HepG2 (cell line): ENCODE measurements around the gene TMIGD2. TPM values are rescaled to one million over a fixed set of nuclear protein-coding genes. Genes with fewer than 3 reads are reported as not detected.

Experiments
- CBX5 ChIP-seq: sonication (generic); formaldehyde crosslinking; IDR thresholded peaks from 2 replicates; pipeline ENCODE4 v1.4.0; 2020; ENCODE audit warnings: missing genetic modification reagents, borderline replicate concordance
- CREB1 ChIP-seq, 2 experiments: fragments of 450-650 bp in 1 of 2; IDR thresholded peaks; 2 replicates each; pipeline ENCODE4 v1.6.1; 2016 to 2017; ENCODE audit warnings: control low read depth in 1 of 2, mild to moderate bottlenecking in 1 of 2, missing compliant biosample characterization in 1 of 2, missing genetic modification characterization in 1 of 2
- ETS1 ChIP-seq: sonication (generic); formaldehyde crosslinking; IDR thresholded peaks from 2 replicates; pipeline ENCODE4 v1.4.0; 2020; ENCODE audit warnings: missing genetic modification reagents
- GPBP1L1 ChIP-seq: sonication (generic); formaldehyde crosslinking; IDR thresholded peaks from 2 replicates; pipeline ENCODE4 v1.5.0; 2020; ENCODE audit warnings: mild to moderate bottlenecking, missing genetic modification reagents
- HES4 ChIP-seq: sonication (generic); formaldehyde crosslinking; IDR thresholded peaks from 2 replicates; pipeline ENCODE4 v1.9.0; 2021; ENCODE audit warnings: mild to moderate bottlenecking, missing genetic modification reagents, borderline replicate concordance
- HOXA3 ChIP-seq: sonication (generic); formaldehyde crosslinking; IDR thresholded peaks from 2 replicates; pipeline ENCODE4 v1.5.0; 2020; ENCODE audit warnings: missing genetic modification reagents
- ISL2 ChIP-seq: sonication (generic); formaldehyde crosslinking; IDR thresholded peaks from 2 replicates; pipeline ENCODE4 v1.5.0; 2020; ENCODE audit warnings: missing genetic modification reagents
- KDM4B ChIP-seq: sonication (generic); formaldehyde crosslinking; IDR thresholded peaks from 2 replicates; pipeline ENCODE4 v1.4.0; 2020; ENCODE audit warnings: missing genetic modification reagents
- NFIB ChIP-seq: sonication (generic); formaldehyde crosslinking; IDR thresholded peaks from 2 replicates; pipeline ENCODE4 v1.9.0; 2021; ENCODE audit warnings: missing genetic modification reagents, mild to moderate bottlenecking, borderline replicate concordance
- NFKB2 ChIP-seq: sonication (generic); formaldehyde crosslinking; IDR thresholded peaks from 2 replicates; pipeline ENCODE4 v1.4.0; 2020; ENCODE audit warnings: missing genetic modification reagents, borderline replicate concordance
- NONO ChIP-seq, 2 experiments: fragments of 450-650 bp in 1 of 2; sonication (generic) in 1 of 2; formaldehyde crosslinking in 1 of 2; IDR thresholded peaks in 1 of 2; conservative IDR thresholded peaks in 1 of 2; 2 replicates each; pipeline versions ENCODE4 v1.6.1 to v1.8.0; 2017 to 2022; ENCODE audit warnings: mild to moderate bottlenecking in 1 of 2, missing genetic modification reagents in 1 of 2, moderate library complexity in 1 of 2
- PHF8 ChIP-seq: sonication (generic); formaldehyde crosslinking; IDR thresholded peaks from 2 replicates; pipeline ENCODE4 v1.5.0; 2020; ENCODE audit warnings: missing genetic modification reagents
- RARA ChIP-seq: IDR thresholded peaks from 2 replicates; pipeline ENCODE4 v1.6.1; 2016; ENCODE audit warnings: missing genetic modification reagents, missing compliant biosample characterization
- SAFB2 ChIP-seq: sonication (generic); formaldehyde crosslinking; IDR thresholded peaks from 2 replicates; pipeline ENCODE4 v1.5.1; 2020; ENCODE audit warnings: missing genetic modification reagents, low read depth, mild to moderate bottlenecking, borderline replicate concordance
- SAP130 ChIP-seq: IDR thresholded peaks from 2 replicates; pipeline ENCODE4 v1.6.1; 2016; ENCODE audit warnings: low read depth
- TERF1 ChIP-seq: sonication (generic); formaldehyde crosslinking; IDR thresholded peaks from 2 replicates; pipeline ENCODE4 v1.8.0; 2022; ENCODE audit warnings: mild to moderate bottlenecking, missing genetic modification reagents, moderate library complexity
- ZBTB2 ChIP-seq: sonication (generic); formaldehyde crosslinking; IDR thresholded peaks from 2 replicates; pipeline ENCODE4 v1.8.0; 2022; ENCODE audit warnings: low read depth, missing genetic modification reagents
- ZFAT ChIP-seq: sonication (generic); formaldehyde crosslinking; conservative IDR thresholded peaks from 2 replicates; pipeline ENCODE4 v1.8.1; 2023; ENCODE audit warnings: missing genetic modification reagents, inconsistent platforms
- ZNF263 ChIP-seq: sonication (generic); formaldehyde crosslinking; IDR thresholded peaks from 2 replicates; pipeline ENCODE4 v1.4.0; 2020; ENCODE audit warnings: missing genetic modification reagents
- ZNF264 ChIP-seq: sonication (generic); formaldehyde crosslinking; IDR thresholded peaks from 2 replicates; pipeline ENCODE4 v1.4.0; 2020; ENCODE audit warnings: missing genetic modification reagents
- ZNF607 ChIP-seq: sonication (generic); formaldehyde crosslinking; IDR thresholded peaks from 2 replicates; pipeline ENCODE4 v1.5.1; 2020; ENCODE audit warnings: missing genetic modification reagents, mild to moderate bottlenecking, borderline replicate concordance
- ZNF644 ChIP-seq: IDR thresholded peaks from 2 replicates; pipeline ENCODE4 v1.6.1; 2016; ENCODE audit warnings: low read depth
- ZNF713 ChIP-seq: sonication (generic); formaldehyde crosslinking; IDR thresholded peaks from 2 replicates; pipeline ENCODE4 v1.4.0; 2020; ENCODE audit warnings: mild to moderate bottlenecking, missing genetic modification reagents
- ZNF75D ChIP-seq: sonication (generic); formaldehyde crosslinking; IDR thresholded peaks from 2 replicates; pipeline ENCODE4 v1.8.1; 2023; ENCODE audit warnings: missing genetic modification reagents, mild to moderate bottlenecking, borderline replicate concordance
- polyA plus RNA-seq, 8 experiments: library from polyadenylated mRNA; depleted of rRNA in 3 of 8; stranded (reverse) in 7 of 8; unstranded in 1 of 8; fragments of >200 nt; fragmentation: Illumina TruSeq in 4 of 8; extraction: Trizol in 4 of 8; gene quantifications; 2 replicates each; pipeline versions ENCODE4 v1.2.1 to v1.2.3, GENCODE V29; 2011 to 2016; ENCODE audit warnings: low read depth in 4 of 8, missing spikeins in 1 of 8, mixed read lengths in 1 of 8; ENCODE audit not compliant: insufficient read depth in 1 of 8
- total RNA-seq, 5 experiments: library from RNA; depleted of rRNA; stranded (reverse); fragments of >200 nt; fragmentation: Illumina TruSeq; extraction: Trizol; gene quantifications; 2 replicates each; pipeline ENCODE4 v1.2.3, GENCODE V29; 2016; ENCODE audit warnings: low read depth in 1 of 5

TMIGD2 gene
- total and polyA plus RNA-seq, 2 of the 13 experiments (the other 11 are each of a cell fraction or from before 2014, with no cell fraction given) = 0.11 to 1.0 TPM

GRCh38 chr19:4343370-4344307 is 41.5 kb upstream of the TMIGD2 start, which contains the start of gene MPND (continued):
- TF ChIP-seq ZBTB2 (CRISPR knock-in tag) = 0 out of 2 replicates have a peak, but pooled peaks have one; percentile 43
- no peak for TF ChIP-seq ZFAT (CRISPR knock-in tag)
- TF ChIP-seq RARA (CRISPR knock-in tag) = 0 out of 2 replicates have a peak, but pooled peaks have one; percentile 21
- peak; percentile 57; the same call in 1 of the 2 replicates for TF ChIP-seq HES4 (CRISPR knock-in tag)
- 0 out of 2 replicates have a peak, but pooled peaks have one; percentile 12 for TF ChIP-seq ZNF607
- TF ChIP-seq ZNF644 = no peak
- TF ChIP-seq ISL2 (CRISPR knock-in tag) = 0 out of 2 replicates have a peak, but pooled peaks have one; percentile 2
- TF ChIP-seq SAFB2 (CRISPR knock-in tag) = 0 out of 2 replicates have a peak, but pooled peaks have one; percentile 55
- TF ChIP-seq HOXA3 = peak; percentile 9; the same call in 1 of the 2 replicates
- 0 out of 2 replicates have a peak, but pooled peaks have one; percentile 72 for TF ChIP-seq ZNF713
- TF ChIP-seq SAP130 = peak; percentile 73; the same call in 1 of the 2 replicates
- no peak for TF ChIP-seq NONO (IDR thresholded peaks at IDR 0.05)
- TF ChIP-seq NONO (CRISPR knock-in tag; conservative IDR thresholded peaks at IDR 0.05) = peak; percentile 57
- TF ChIP-seq ETS1 (CRISPR knock-in tag) = no peak
- no peak for TF ChIP-seq ZNF264 (CRISPR knock-in tag)
- peak; percentile 46; the same call in 1 of the 2 replicates for TF ChIP-seq NFKB2 (CRISPR knock-in tag)
- 0 out of 2 replicates have a peak, but pooled peaks have one; percentile 37 for TF ChIP-seq TERF1 (CRISPR knock-in tag)
- TF ChIP-seq PHF8 (CRISPR knock-in tag) = 0 out of 2 replicates have a peak, but pooled peaks have one; percentile 41
- no peak for TF ChIP-seq CBX5
- TF ChIP-seq NFIB (CRISPR knock-in tag) = no peak
- peak; percentile 52 for TF ChIP-seq CREB1 (IDR thresholded peaks at IDR 0.05)
- no peak for TF ChIP-seq CREB1 (CRISPR knock-in tag; IDR thresholded peaks at IDR 0.05)
- TF ChIP-seq KDM4B (CRISPR knock-in tag) = 0 out of 2 replicates have a peak, but pooled peaks have one; percentile 6
- TF ChIP-seq ZNF263 (CRISPR knock-in tag) = peak; percentile 37; the same call in 1 of the 2 replicates
- TF ChIP-seq GPBP1L1 (CRISPR knock-in tag) = no peak
- TF ChIP-seq ZNF75D = no peak
